ENCODE results near the gene MRPS5. TPM values are rescaled to one million over a fixed set of nuclear protein-coding genes. Genes with fewer than 3 reads are reported as not detected.
A peak's percentile ranks its signal among the peaks of the same experiment; 100 is the strongest.

MRPS5 gene
- total RNA-seq, 1 experiment from 2014 or later, result 80.5 TPM

DNA sequence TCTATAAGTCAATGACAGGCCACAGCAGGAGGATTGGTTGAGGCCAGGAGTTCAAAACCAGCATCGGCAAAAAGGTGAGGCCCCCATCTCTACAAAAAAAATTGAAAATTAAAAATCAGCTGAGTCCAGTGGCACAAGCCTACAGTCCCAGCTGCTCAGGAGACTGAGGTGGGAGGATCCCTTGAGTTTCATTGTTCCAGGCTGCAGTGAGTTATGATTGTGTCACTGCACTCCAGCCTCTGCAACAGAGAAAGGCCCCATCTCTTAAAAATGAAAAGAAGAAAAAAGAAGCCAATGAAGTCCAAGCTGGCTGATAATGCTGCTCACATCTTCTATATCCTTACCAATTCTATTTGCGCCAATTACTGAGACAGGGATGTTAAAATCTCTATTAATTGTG lies 39.1 kb downstream of the MRPS5 start:
- no peak overlapping the region for H3K4me3 ChIP-seq (ENCODE audit: low read depth, low read length)
- H3K36me3 ChIP-seq (ENCODE audit: control insufficient read depth, insufficient read depth, low read length), result peaks cover 3% of the 10 kb centered on the region
- Mint-ChIP-seq H3K36me3 (ENCODE audit: insufficient read depth, unreplicated experiment) (peaks cover 35% of the 10 kb centered on the region), H3K4me1 (ENCODE audit: low read depth, unreplicated experiment) (no peaks in the 10 kb centered on the region), H3K9me3 (ENCODE audit: unreplicated experiment) (peaks cover 9% of the 10 kb centered on the region), H3K27me3 (ENCODE audit: insufficient read depth, unreplicated experiment) (no peaks in the 10 kb centered on the region), H3K4me3 (ENCODE audit: unreplicated experiment) (no peak overlapping the region), H3K27ac (ENCODE audit: unreplicated experiment) (no peak overlapping the region)
- H3K4me1 ChIP-seq, result no peaks in the 10 kb centered on the region
- ChIA-PET POLR2A (no interaction called here), CTCF (no interaction called here)
- H3K27me3 ChIP-seq (replicated peaks; ENCODE audit: control insufficient read depth, insufficient read depth, low read length), result no peaks in the 10 kb centered on the region
- TF ChIP-seq, protein P1, sequence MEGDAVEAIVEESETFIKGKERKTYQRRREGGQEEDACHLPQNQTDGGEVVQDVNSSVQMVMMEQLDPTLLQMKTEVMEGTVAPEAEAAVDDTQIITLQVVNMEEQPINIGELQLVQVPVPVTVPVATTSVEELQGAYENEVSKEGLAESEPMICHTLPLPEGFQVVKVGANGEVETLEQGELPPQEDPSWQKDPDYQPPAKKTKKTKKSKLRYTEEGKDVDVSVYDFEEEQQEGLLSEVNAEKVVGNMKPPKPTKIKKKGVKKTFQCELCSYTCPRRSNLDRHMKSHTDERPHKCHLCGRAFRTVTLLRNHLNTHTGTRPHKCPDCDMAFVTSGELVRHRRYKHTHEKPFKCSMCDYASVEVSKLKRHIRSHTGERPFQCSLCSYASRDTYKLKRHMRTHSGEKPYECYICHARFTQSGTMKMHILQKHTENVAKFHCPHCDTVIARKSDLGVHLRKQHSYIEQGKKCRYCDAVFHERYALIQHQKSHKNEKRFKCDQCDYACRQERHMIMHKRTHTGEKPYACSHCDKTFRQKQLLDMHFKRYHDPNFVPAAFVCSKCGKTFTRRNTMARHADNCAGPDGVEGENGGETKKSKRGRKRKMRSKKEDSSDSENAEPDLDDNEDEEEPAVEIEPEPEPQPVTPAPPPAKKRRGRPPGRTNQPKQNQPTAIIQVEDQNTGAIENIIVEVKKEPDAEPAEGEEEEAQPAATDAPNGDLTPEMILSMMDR (IDR thresholded peaks at IDR 0.05; ENCODE audit: insufficient read depth in 1 of 2, low read depth in 1 of 2, low read length in 1 of 2, severe bottlenecking in 1 of 2, unreplicated experiment in 1 of 2), result no peak
- no peak for DNase-seq
- no peaks in the 10 kb centered on the region for H3K9me3 ChIP-seq
- no TSS peak for BruUV-seq (replicated peaks)
- intact Hi-C loops (cut with micrococcal nuclease; ENCODE audit: unreplicated experiment), result no loop called here

DNA sequence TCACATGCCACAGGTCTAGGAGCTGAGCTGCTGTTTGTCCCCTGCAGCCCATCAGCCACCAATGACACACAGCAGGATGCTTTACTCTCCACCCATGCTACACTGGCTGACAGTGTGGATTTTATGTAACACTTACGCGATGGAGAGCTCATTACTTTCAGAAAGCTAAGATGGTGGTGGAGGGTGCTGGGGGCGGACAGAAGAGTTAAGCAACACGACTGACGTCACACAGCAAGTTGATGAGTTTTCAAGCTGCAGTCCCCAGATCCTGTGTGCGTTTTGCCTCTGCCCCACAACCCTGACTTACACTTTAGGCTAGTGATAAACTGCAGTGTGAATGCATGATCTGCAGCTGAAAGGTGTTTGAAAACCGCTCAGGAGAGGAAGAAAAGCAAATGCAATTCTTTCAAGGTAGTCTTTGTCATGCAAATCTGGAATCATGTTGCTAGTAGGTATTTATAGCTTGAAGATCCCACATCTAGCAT lies 42.4 kb downstream of the MRPS5 start:
- intact Hi-C loops (cut with micrococcal nuclease; ENCODE audit: unreplicated experiment), result no loop called here
- no TSS peak for BruUV-seq (replicated peaks)
- Histone ChIP-seq H3K36me3 (ENCODE audit: control insufficient read depth, insufficient read depth, low read length) (no peaks in the 10 kb centered on the region), H3K4me3 (ENCODE audit: low read depth, low read length) (no peak overlapping the region), H3K9me3 (no peaks in the 10 kb centered on the region), H3K4me1 (no peaks in the 10 kb centered on the region), H3K27me3 (replicated peaks; ENCODE audit: control insufficient read depth, insufficient read depth, low read length) (no peaks in the 10 kb centered on the region)
- peaks cover 11% of the 10 kb centered on the region for H3K36me3 Mint-ChIP-seq (ENCODE audit: insufficient read depth, unreplicated experiment)
- peaks cover 6% of the 10 kb centered on the region for H3K9me3 Mint-ChIP-seq (ENCODE audit: unreplicated experiment)
- POLR2A ChIA-PET, result no interaction called here
- H3K4me3 Mint-ChIP-seq (ENCODE audit: unreplicated experiment), result no peak overlapping the region
- CTCF ChIA-PET, result interaction anchor here (1.2 to 3.0 kb wide), 3 partner anchors 14 to 57 kb away, joined by 3 to 13 read pairs (median 6); no protein-coding TSS in a partner anchor
- H3K27me3 Mint-ChIP-seq (ENCODE audit: insufficient read depth, unreplicated experiment), result no peaks in the 10 kb centered on the region
- no peak overlapping the region for H3K27ac Mint-ChIP-seq (ENCODE audit: unreplicated experiment)
- TF ChIP-seq, protein P1 (IDR thresholded peaks at IDR 0.05; ENCODE audit: insufficient read depth in 1 of 2, low read depth in 1 of 2, low read length in 1 of 2, severe bottlenecking in 1 of 2, unreplicated experiment in 1 of 2), result no peak
- no peak for DNase-seq
- no peaks in the 10 kb centered on the region for H3K4me1 Mint-ChIP-seq (ENCODE audit: low read depth, unreplicated experiment)

DNA sequence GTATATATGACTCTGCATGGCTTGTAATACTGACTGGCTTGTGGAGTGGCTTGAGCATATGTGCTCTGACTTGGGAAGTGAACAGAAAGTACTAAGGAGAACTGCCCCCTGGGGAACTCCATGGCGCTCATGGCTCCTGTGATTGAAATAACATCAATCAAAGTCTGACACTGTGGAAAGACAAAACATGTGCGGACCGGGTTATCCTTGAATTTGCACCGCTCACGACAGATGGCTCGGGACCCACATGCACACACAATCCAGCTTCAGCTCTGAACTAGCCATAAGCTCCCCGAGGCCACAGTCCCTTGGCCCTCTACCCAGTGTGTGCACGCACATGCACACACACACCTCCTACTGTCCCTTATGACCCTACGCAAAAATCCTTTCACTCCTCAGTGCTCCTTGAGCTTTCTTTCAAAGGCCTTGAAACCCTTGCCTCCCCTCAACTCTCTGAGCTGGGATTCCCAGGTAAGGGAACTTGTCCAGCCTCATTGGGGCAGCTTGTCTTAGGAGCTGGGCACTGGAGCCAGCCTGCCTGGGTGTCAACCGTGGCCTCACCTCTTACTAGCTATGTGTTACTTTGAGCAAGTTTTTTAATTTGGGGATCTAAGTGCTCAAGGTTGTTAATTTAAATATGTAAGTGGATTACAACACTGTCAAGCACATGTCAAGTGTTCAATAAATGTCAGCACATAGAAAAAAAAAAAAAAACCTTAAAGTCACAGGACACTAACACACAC lies 43.6 kb downstream of the MRPS5 start:
- no peaks in the 10 kb centered on the region for H3K36me3 ChIP-seq (ENCODE audit: control insufficient read depth, insufficient read depth, low read length)
- no peak for DNase-seq
- Mint-ChIP-seq H3K4me3 (ENCODE audit: unreplicated experiment) (peak overlapping the region; percentile 71), H3K4me1 (ENCODE audit: low read depth, unreplicated experiment) (no peaks in the 10 kb centered on the region), H3K9me3 (ENCODE audit: unreplicated experiment) (no peaks in the 10 kb centered on the region), H3K27ac (ENCODE audit: unreplicated experiment) (no peak overlapping the region), H3K36me3 (ENCODE audit: insufficient read depth, unreplicated experiment) (peaks cover 7% of the 10 kb centered on the region), H3K27me3 (ENCODE audit: insufficient read depth, unreplicated experiment) (no peaks in the 10 kb centered on the region)
- H3K27me3 ChIP-seq (replicated peaks; ENCODE audit: control insufficient read depth, insufficient read depth, low read length), result no peaks in the 10 kb centered on the region
- H3K4me3 ChIP-seq (ENCODE audit: low read depth, low read length), result no peak overlapping the region
- POLR2A ChIA-PET, result no interaction called here
- TF ChIP-seq, protein P1 (IDR thresholded peaks at IDR 0.05; ENCODE audit: insufficient read depth in 1 of 2, low read depth in 1 of 2, low read length in 1 of 2, severe bottlenecking in 1 of 2, unreplicated experiment in 1 of 2), result no peak
- intact Hi-C loops (cut with micrococcal nuclease; ENCODE audit: unreplicated experiment), result loop anchor here (1.0 to 2.0 kb wide), 2 partner anchors 56 to 87 kb away; partner anchors contain the start of gene ZNF2
- no TSS peak for BruUV-seq (replicated peaks)
- no peaks in the 10 kb centered on the region for H3K9me3 ChIP-seq
- CTCF ChIA-PET, result interaction anchor here (0.7 to 3.0 kb wide), 5 partner anchors 11 to 92 kb away, joined by 3 to 13 read pairs (median 4); no protein-coding TSS in a partner anchor
- no peaks in the 10 kb centered on the region for H3K4me1 ChIP-seq

Measured in Caco-2 (cell line).